ENCODE results near the gene CDH4.

The CDH4 gene

GRCh38 chr20:61640131-61640870, 388.2 kb downstream of the CDH4 start:
- no peak for DNase-seq

GRCh38 chr20:61640871-61641245, 388.8 kb downstream of the CDH4 start:
- no peak for DNase-seq

GRCh38 chr20:61643656-61644377, 391.8 kb downstream of the CDH4 start:
- no peak for DNase-seq

- DNase-seq, result no peak
Observed at GRCh38 chr20:61644378-61645076, 392.5 kb downstream of the CDH4 start.

GRCh38 chr20:61645732-61646131, 393.7 kb downstream of the CDH4 start:
- no peak for DNase-seq

GRCh38 chr20:61646453-61646852, 394.4 kb downstream of the CDH4 start:
- DNase-seq, result no peak

GRCh38 chr20:61646986-61647385, 394.9 kb downstream of the CDH4 start:
- no peak for DNase-seq

- DNase-seq, result no peak
Observed at GRCh38 chr20:61647702-61648101, 395.6 kb downstream of the CDH4 start.

GRCh38 chr20:61649105-61649859, 397.2 kb downstream of the CDH4 start:
- no peak for DNase-seq

- DNase-seq, result no peak
Observed at GRCh38 chr20:61649860-61650162, 397.8 kb downstream of the CDH4 start.

- DNase-seq, result no peak
Observed at GRCh38 chr20:61650912-61651733, 399.1 kb downstream of the CDH4 start.

GRCh38 chr20:61652146-61652545, 400.1 kb downstream of the CDH4 start:
- no peak for DNase-seq

GRCh38 chr20:61654726-61655125, 402.7 kb downstream of the CDH4 start:
- no peak for DNase-seq

GRCh38 chr20:61655591-61655990, 403.5 kb downstream of the CDH4 start:
- no peak for DNase-seq

- no peak for DNase-seq
Observed at GRCh38 chr20:61656198-61656597, 404.1 kb downstream of the CDH4 start.

GRCh38 chr20:61657721-61658377, 405.8 kb downstream of the CDH4 start:
- no peak for DNase-seq

- DNase-seq, result no peak
Observed at GRCh38 chr20:61658563-61658962, 406.5 kb downstream of the CDH4 start.

- DNase-seq, result no peak
Observed at GRCh38 chr20:61659246-61659993, 407.4 kb downstream of the CDH4 start.

- DNase-seq, result no peak
Observed at GRCh38 chr20:61659994-61660346, 407.9 kb downstream of the CDH4 start.

- DNase-seq, result no peak
Observed at GRCh38 chr20:61660559-61660958, 408.5 kb downstream of the CDH4 start.

GRCh38 chr20:61661025-61661424, 409.0 kb downstream of the CDH4 start:
- DNase-seq, result no peak
